ENCODE measurements around the gene GMCL2.

DNA sequence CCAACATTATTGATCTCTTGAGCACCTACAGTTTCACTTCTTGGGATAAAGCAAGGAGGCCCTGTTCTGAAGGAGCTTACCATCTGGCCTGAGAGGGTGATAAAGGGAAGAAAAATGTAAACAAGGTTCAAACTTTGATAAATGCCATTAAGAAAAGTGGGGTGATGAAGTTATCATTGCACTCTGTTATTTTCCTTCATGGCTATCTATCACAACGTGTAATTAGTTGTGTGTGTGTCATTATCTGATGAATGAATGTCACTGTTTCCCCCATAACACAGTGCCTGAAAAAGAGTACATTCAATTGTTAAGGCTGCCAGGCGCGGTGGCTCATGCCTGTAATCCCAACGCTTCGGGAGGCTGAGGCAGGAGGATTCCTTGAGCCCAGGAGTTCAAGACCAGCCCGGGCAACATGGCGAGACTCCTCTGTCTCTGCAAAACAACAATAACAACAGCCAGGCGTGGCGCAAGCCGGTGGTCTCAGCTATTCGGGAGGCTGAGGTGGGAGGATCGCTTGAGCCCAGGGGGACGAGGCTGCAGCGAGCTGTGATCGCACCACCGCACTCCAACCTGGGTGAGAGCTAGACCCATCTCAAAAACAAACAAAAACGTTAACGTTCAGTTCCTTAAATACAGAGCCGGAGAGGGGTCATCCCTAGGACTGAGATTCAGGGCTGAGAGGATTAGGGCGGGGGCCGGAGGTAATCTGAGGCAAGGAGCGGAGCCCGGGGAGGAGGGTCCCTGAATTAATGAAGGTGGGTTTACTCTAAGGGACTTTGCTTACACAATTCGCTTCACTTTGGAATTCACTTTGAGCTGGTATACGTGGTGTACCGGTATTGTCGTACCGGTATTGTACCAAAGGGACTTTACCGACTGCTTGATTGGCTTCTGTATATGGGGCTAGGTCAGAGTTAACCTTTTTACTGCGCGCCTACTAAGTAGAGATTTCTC is 34.4 kb downstream of the GMCL2 start:
- TF ChIP-seq, protein P1, sequence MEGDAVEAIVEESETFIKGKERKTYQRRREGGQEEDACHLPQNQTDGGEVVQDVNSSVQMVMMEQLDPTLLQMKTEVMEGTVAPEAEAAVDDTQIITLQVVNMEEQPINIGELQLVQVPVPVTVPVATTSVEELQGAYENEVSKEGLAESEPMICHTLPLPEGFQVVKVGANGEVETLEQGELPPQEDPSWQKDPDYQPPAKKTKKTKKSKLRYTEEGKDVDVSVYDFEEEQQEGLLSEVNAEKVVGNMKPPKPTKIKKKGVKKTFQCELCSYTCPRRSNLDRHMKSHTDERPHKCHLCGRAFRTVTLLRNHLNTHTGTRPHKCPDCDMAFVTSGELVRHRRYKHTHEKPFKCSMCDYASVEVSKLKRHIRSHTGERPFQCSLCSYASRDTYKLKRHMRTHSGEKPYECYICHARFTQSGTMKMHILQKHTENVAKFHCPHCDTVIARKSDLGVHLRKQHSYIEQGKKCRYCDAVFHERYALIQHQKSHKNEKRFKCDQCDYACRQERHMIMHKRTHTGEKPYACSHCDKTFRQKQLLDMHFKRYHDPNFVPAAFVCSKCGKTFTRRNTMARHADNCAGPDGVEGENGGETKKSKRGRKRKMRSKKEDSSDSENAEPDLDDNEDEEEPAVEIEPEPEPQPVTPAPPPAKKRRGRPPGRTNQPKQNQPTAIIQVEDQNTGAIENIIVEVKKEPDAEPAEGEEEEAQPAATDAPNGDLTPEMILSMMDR (IDR thresholded peaks at IDR 0.05; ENCODE audit: low read depth, low read length, missing input control): no peak
- TF ChIP-seq RAD21 (IDR thresholded peaks at IDR 0.05): no peak
- no peak for TF ChIP-seq YY1 (IDR thresholded peaks at IDR 0.05)
- TF ChIP-seq RXRA (IDR thresholded peaks at IDR 0.05): no peak
- TF ChIP-seq TAF1 (conservative IDR thresholded peaks at IDR 0.05): no peak
- TF ChIP-seq, protein P2, sequence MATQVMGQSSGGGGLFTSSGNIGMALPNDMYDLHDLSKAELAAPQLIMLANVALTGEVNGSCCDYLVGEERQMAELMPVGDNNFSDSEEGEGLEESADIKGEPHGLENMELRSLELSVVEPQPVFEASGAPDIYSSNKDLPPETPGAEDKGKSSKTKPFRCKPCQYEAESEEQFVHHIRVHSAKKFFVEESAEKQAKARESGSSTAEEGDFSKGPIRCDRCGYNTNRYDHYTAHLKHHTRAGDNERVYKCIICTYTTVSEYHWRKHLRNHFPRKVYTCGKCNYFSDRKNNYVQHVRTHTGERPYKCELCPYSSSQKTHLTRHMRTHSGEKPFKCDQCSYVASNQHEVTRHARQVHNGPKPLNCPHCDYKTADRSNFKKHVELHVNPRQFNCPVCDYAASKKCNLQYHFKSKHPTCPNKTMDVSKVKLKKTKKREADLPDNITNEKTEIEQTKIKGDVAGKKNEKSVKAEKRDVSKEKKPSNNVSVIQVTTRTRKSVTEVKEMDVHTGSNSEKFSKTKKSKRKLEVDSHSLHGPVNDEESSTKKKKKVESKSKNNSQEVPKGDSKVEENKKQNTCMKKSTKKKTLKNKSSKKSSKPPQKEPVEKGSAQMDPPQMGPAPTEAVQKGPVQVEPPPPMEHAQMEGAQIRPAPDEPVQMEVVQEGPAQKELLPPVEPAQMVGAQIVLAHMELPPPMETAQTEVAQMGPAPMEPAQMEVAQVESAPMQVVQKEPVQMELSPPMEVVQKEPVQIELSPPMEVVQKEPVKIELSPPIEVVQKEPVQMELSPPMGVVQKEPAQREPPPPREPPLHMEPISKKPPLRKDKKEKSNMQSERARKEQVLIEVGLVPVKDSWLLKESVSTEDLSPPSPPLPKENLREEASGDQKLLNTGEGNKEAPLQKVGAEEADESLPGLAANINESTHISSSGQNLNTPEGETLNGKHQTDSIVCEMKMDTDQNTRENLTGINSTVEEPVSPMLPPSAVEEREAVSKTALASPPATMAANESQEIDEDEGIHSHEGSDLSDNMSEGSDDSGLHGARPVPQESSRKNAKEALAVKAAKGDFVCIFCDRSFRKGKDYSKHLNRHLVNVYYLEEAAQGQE (IDR thresholded peaks at IDR 0.05): no peak
- TF ChIP-seq, protein P3, sequence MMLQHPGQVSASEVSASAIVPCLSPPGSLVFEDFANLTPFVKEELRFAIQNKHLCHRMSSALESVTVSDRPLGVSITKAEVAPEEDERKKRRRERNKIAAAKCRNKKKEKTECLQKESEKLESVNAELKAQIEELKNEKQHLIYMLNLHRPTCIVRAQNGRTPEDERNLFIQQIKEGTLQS (IDR thresholded peaks at IDR 0.05): no peak
- no peak for TF ChIP-seq GABPA (IDR thresholded peaks at IDR 0.05 in 1 of 2, conservative IDR thresholded peaks at IDR 0.05 in 1 of 2)
- TF ChIP-seq, protein P4, sequence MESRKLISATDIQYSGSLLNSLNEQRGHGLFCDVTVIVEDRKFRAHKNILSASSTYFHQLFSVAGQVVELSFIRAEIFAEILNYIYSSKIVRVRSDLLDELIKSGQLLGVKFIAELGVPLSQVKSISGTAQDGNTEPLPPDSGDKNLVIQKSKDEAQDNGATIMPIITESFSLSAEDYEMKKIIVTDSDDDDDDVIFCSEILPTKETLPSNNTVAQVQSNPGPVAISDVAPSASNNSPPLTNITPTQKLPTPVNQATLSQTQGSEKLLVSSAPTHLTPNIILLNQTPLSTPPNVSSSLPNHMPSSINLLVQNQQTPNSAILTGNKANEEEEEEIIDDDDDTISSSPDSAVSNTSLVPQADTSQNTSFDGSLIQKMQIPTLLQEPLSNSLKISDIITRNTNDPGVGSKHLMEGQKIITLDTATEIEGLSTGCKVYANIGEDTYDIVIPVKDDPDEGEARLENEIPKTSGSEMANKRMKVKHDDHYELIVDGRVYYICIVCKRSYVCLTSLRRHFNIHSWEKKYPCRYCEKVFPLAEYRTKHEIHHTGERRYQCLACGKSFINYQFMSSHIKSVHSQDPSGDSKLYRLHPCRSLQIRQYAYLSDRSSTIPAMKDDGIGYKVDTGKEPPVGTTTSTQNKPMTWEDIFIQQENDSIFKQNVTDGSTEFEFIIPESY (IDR thresholded peaks at IDR 0.05): no peak
- TF ChIP-seq, protein P5, sequence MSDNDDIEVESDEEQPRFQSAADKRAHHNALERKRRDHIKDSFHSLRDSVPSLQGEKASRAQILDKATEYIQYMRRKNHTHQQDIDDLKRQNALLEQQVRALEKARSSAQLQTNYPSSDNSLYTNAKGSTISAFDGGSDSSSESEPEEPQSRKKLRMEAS (IDR thresholded peaks at IDR 0.05): no peak
- TF ChIP-seq FOXA1 (IDR thresholded peaks at IDR 0.05): no peak
- TF ChIP-seq EGR1 (IDR thresholded peaks at IDR 0.05; ENCODE audit: low read depth in 2 of 2): no peak
- TF ChIP-seq SP1 (IDR thresholded peaks at IDR 0.05): no peak
- no peak for TF ChIP-seq JUND (IDR thresholded peaks at IDR 0.05)

All from liver (tissue), 3 donors.